HG03442 (cell line): ENCODE results near the gene LMO3.

Experiments used
- ATAC-seq: cut with Tn5 transposase; IDR thresholded peaks from one replicate; pipeline ENCODE4 v1.9.1; 2021; ENCODE audit warnings: mild to moderate bottlenecking, moderate library complexity; ENCODE audit not compliant: unreplicated experiment

Gene LMO3

DNA sequence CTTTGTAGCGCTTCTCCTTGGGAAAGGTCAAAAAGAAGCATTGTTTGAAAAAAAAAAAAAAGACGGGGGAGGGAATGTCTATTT is at the start of gene LMO3:
TSS of gene LMO3 (minus strand) at position 46 of the 84 bp plus-strand sequence. CDS start 5,302 bp downstream, outside the sequence.
- ATAC-seq, result no peak

DNA sequence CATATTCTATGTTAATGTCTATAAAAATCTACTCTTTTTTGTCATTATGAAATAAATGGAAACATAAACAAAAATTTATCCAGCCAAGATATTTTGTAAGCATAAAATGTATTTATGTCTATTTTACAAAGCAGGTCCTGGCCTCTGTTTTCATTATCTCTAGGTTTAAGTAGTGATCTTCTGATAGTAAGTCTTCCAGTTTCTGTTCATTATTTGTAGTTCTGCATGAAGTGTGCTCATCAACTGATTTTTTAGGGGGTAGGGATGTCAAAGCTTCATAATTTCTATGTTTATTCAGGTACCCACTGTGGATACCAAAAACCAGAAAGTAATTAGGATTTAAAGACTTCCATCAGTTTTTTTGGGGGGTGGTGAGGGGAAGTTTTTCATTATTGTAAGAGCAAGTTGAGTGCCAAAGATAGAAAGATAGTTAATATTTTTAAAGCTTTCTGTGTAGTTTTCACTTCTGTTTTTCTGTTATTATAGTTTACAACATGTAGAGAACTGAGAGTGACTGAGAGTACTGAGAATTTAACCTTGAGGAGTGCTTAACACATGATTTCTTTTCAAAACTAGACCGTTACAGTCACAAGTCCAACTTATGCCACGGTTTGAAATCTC is 30.6 kb upstream of the LMO3 start:
- ATAC-seq, result peak; percentile 86

DNA sequence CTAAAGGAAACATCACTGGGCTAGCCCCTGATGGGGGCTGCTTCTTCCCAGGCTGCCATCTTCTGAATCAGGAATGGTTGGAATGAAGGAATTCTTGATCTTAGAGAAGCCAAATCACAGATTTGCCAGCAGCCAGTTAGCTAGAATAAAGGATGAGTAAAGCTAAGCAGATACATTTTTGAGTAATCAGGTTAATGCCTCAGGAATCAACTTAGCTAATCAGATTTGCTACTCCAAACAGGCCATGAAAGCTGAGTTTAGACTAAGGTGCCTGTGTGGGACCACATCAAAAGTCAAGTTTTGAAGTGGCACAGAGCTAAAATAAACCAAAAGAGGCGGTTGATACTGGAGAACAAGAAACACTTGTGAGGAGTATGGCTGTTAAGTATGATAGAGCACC is 28.8 kb upstream of the LMO3 start:
- ATAC-seq, result no peak

DNA sequence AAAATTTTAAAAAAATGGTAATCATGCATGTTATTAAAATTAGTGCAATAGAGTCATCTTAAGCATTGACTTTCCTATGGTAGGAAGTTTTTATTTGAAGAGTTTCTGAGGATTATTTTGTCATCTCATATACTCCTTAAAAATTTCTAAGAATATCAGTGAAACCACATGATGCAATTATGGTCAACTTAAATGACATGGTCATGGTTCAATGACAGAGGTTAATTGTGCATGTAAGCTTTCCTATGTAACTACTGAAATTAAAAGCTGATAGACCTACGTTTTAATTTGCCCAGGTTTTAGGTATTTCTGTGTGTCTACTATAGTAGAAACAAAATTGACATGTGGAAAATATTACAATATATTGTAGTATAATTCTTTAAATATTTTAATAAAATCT is 21.0 kb upstream of the LMO3 start:
- ATAC-seq, result no peak

DNA sequence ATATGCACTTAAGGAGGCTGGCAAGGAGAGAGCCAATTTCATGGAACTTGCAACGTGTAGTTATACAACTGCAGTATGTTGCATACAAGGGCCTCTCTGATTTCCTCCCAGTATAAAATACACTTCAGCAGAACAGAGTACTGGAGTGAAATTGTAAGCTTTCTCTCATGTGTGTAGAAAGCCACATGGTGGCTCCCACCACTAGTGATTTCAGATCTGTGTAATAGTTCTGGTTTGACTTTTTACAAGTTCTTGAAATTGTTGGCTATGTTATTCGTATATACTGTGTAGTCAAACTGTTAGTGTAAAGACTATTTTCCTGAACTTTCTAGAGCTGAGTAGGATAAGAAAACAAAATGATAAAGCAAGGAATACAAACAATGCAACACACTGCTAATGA is 16.4 kb upstream of the LMO3 start:
- peak; percentile 52 for ATAC-seq

DNA sequence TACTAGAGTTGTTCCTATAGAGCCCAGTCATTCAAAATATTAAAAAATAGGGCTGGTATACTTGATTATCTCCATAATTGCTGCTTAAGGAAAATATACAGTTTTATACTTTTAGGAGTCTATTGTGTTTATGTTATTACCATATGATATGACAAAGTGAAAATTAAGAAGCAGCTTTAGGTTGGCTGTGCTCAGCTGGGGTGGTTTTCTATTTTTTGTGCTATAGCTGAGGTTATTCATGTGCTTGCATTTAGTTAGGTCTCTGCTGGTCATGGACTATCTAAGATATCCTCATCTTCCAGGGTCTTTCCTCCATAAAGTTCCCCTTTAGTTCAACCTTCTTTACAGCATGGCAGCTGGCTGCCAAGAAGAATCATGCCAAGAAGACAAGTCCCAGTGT is 13.6 kb upstream of the LMO3 start:
- ATAC-seq, result no peak

DNA sequence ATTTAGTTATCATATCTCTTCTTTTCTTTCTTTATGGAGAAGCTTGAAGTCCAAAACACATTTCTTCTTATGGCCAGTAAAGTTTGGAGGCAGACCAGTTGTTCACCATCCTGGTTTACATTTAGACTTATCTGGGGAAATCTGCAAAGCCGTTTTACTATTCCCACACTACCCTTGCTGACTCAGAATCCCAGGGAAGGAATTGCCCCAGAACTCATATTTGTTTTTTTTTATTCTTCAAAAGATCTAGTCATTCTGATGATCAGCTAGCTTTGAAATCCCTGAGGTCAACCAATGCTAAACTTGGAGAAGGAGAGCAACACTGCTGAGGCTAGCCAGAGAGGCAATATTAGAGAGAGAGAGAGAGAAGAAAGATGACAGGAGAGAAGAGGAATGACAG is 12.3 kb upstream of the LMO3 start:
- ATAC-seq, result no peak

DNA sequence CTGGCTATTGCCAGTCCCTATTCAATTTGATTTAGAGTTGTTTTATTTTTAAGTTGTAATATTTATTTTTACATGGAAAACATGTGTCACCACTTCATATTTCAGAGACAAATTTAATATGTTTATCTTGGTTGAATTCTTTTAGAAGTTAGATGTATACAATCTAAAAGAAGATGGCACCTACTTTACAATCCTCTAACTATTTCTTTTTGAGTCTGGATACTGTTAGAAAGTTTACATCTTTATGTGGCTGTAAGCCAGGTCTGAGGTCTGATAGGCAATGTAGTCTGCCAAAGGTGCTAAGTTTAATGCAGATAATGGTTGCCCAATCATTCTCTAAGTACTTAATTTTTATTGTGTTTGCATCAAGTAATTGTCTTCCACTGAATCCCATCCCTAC is 7.2 kb upstream of the LMO3 start:
- ATAC-seq, result no peak

DNA sequence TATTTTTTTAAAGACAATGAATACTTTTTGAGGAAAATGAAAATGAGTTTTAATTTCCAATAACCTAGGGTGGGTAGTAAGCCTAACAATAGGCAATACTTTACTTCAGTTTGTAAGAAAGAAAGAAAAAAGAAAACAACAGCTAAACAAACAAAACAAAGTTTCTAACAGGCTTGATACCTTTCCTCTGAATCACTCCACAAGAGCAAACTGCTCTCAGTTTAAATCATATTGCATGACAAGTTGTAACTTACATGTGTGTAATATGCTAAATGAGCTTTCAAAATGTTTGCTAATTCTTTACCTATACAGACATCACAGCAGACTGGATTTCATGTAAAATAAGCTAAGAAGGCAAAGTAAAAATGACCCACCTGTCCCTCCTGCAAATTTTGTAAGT is 6.7 kb upstream of the LMO3 start:
- no peak for ATAC-seq

DNA sequence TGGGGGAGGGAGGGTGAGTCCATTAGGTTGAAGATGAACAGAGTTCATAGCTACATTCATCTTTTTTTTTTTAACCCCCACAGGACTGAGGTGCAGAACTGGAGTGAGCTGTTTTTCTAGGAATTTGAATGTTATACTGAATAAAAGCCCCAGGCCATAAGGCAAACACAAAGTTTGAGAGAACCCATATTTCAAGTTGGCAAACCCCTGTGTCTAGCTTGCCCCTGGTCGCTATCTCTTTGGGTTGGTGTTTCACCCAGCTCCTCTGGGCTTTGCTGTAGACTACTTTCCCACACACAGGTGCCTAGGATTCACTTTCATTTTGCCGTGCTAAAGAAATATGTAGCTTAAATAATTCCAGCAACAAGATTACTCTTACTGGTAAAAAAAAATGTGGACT is 5.2 kb upstream of the LMO3 start:
- no peak for ATAC-seq

DNA sequence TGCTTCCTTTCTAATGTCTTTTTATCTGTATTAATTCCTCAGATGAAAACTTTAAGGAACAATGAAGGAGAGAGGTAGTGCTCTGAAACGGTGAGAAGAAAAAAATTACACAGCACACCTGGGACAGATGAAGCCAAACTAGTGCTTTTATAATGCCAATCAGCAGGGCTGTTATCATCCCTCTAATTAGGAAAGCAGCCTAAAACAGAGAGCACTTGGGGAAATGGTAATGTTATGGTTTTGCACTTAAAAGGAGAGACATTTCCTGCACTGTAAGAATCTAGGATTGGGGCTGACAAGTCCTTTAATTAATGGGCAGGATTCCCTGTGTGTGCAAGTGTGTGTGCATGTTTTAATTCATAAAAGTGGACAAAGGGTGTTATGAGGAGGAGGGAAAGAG is 4.8 kb upstream of the LMO3 start:
- ATAC-seq, result no peak

DNA sequence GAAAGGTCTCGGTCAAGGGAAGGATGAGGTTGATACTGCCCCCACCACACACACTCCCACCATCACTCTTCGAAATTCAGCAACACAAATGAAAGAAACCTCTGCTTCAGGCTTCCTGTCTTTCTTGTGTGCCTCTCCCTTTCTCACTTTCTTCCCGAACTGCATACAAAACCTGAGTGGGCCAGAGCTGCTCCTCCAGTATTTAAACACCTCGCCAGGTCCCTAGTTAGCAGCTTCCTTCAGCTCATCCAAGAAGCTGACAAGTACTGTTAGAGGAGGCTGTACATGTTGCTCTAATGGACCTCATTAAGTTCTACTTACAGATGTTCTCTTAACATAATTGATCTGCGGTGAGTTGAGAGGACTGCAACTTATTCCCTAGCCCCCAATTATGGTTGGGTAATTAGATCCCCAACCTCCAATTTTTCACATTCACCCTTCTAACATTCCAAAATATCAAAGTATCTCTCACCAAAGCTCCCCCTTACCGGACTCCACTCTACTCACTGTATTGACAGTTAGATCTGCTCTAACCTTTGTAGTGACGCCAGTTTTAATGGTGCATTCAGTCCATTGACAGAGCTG is 4.1 kb upstream of the LMO3 start:
- no peak for ATAC-seq

DNA sequence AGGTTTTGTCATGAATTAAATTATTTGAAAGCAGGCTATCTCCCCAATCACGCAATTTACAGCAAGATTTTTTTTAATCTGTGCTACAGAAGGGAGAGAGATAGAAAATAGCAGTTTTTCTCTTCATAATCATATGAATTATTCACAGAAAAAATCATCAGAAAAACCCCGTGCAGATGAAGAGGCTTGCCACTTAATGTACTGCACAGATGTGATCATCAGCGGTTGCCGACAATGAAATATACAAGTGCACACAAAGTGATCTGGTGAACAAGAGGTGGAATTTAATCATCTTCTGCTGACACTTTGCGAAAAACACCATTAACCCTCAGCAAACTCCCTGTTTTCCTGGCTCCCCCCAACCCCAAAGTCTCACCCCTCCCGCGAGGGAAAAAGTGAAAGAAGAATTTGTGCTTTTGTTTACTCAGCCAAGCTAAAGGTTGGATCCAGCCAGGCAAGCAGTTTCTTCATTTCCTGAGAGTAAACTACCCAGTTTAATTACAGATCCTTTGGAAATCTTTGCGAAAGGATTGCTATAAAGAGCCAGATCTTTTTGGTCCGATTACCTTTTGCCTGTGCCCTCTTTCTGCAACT is 3.1 kb upstream of the LMO3 start:
- no peak for ATAC-seq

DNA sequence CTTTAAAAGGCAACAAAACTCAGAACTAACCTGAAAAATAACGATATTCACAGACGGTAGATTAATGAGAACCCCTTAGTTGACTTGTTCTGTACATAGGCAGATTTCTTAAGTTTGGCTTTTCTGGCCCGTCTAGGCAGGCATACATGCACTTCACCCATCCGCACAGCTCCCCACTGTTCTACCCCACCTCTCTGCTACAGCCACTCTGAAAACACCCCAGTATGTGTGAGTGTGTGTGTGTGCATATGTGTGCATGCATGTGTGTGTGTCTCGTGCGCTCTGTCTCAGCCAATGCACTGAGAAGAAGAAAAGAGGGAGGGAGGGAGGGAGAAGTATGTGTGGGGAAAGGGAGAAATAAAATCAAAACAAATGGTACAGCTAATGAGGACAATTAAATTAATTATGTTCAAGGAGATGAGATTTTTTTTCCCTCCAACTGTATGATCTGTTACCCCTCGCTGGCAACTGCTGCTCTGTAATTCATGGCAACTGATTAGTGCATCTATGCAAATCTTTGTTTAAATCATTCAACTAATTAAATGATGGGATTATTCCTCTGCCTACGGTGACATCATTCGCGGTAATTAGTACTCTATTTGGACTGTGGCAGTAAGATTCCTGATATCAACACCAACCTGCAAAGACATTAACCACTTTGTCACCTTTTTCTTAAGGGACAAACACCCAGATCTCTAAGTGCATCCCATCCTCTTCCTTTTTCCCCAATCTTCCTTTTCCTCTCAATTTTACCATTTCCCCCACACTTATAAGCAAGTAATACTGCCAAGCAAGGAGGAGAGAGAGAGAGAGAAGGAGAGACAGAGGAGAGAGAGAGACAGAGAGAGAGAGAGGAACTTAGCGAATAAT is 2.2 kb upstream of the LMO3 start:
- ATAC-seq, result no peak

DNA sequence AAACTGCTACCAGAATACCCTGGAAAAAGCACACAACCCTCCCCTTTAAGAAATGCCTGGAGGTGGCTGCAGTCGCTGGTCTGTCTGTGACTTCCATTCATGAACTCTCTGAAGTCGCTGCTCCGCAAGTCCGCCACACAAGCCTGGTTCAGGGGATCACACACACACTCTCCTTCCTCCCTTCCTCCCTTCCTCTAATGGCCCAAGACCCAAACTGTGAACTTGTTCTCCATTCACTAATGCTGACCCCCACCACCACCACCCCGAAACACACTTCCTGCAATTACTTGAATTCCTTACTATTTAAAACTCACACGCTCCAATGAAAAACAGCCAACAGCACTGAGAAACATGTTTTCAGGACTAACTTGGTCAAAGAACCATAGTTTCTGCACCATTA is 1.0 kb upstream of the LMO3 start:
- ATAC-seq, result no peak

DNA sequence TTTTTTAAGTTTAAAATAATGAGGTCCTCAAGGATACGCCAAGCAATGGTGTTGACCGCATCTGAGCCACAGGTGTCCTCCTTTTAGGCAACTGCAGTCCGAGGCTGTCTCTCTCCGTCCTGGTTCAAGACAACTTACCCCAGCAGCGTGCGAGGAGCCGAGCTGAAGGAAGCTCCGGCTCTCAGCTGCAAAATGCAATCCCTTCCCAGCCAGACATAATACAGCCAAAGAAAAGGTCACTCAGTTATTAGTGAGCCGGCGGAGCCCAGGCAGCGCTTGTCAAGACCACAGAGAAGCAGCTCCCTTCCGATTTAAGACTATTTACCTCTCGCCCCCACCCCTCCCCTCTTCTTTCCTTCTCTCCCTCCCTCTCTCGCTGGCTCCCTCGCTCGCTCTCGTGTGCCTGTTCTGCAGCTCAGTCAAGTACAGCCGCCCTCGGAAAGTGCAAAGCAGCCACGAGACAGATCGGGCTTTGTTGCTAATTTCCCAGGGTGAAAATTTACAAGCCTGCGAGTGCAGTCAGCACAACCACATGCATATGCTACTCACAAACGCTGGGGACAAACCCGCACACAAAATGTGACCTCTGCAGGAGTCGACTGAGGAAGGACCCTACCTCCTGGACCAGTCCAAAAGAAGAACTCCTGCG is 363 bp upstream of the LMO3 start:
- no peak for ATAC-seq

DNA sequence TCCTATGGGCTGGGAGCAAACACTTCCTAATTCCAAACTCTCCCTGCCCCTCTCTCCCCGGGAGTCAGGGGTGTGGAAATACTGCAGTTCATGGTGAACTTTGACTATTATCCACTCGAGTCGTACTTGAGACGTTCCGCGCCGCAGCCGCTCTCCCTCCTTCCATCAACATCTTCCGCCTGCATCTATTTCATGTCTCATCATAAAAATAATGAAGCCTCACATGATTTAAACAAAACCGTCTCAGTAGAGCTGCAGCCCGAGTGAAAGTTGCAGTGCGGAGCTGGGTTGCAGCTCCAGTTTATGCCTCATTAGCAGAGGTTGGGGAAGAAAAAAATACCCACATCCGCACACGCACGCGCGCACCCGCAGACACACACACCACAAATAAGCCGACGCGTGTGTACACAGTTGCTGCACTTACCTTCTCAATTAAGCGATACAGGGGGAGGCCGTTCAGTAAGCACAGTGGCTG is 283 bp downstream of the LMO3 start:
- no peak for ATAC-seq

DNA sequence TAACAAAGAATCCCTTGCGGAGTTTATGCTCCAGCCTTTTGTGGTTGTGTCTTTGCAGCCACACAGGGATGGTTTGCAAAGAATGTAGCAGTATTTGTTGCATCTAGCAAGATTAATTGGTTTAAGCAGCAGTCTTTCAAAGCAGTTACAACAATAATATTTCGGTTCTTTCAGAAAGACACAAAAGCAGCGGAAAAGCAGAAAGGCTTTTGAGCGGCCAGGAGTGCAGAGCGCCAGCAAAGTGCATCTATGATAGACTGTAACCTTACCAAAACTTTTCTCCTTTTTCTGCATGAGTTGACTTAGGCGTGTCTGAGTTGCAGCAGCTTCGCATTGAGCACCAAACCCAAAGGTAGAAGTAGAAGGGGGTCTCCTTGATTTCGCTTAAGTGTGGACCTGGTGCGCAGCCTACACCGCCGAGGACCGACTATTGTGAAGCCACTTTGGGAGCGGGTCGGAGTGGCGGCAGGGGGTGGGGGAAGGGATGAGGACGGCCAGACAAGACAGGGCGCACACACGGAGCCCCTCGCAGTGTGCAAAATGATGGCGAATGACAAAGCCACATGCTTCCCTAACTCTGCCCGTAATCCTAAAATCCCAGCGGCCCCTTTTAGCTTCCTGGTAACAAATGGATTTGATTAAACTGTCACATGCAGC is 1.2 kb downstream of the LMO3 start:
- no peak for ATAC-seq

DNA sequence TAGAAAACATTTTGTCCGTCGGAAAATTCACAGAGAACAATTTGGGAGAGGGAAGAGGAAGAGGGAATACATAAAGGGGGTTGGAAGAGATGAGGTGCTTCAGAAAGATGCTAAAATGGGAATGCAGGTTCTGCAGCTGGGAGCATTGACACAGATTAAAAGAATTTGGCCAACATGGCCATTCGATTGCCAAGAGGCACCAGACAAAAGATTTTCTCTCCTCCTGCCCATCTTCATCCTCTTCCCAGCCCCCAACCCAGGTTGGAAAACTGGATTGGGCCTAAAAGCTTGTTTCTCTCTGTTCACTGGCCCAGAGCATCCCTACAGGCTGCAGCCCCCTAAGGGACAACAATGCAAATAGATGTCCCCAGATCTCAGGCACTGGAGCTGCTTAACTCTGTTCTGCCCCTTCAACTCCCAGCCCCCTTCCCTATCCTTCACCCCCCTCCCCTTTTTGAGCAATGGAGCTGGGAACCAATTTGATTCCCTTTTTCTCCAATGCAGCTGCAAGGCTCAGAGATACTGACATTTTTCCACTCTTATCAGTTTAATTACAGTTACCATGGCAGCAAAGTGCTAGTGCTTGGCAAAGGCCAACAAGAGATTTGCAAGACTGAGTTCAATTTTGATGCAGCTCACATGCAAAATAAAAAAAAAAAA is 1.9 kb downstream of the LMO3 start:
- no peak for ATAC-seq

DNA sequence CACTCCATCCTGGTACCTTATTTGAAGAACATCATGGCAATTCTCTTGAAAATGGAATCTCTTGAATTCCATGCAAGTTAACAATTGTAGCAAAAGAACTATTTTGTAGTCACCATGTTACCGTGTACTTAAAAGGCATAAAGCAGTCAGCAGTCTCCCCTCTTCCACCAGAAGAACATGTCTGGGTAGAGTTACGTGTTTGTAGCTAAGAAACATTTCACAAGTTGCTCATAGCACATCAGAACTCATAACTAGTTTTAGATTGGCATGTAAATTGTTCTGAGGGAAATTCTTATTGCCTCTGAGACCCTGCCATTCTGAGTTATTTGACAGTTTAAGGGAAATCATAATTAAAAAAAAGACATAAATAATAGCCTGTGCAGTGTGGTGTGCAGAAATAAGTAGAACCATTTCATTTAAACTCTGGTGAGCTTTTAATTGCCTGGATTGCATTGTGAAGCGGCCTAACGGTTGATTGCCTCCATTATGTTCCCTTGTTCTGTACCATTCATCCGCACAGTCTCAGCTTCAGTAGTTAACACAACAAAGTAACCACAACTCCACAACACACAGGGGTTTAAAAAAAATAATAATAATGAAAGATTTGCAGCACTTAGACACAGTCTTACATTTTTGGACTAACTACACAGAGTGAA is 2.6 kb downstream of the LMO3 start:
- no peak for ATAC-seq
